Natural killer cell (primary cell): ENCODE results near the gene PIK3CD. TPM values are rescaled to one million over a fixed set of nuclear protein-coding genes. Genes with fewer than 3 reads are reported as not detected.
A peak's percentile ranks its signal among the peaks of the same experiment; 100 is the strongest.

Experiments
- ATAC-seq, 3 donors: fragments of 150-1000 bp in 2 of 3; fragments of 200-7000 bp in 1 of 3; cut with Tn5 transposase; 1 replicate in 1 of 3; 2 replicates in 2 of 3; pipeline ENCODE4 v1.10.0; 2021; ENCODE audit warnings: mild to moderate bottlenecking in 2 of 3, moderate library complexity in 2 of 3
- DNase-seq, 2 donors: peaks; one replicate each; pipeline versions ENCODE4 v3.0.0 to v3.0.0-alpha.2; 2013 to 2021; ENCODE audit warnings: mixed read lengths in 1 of 2
- H3K27ac ChIP-seq: one replicate; pipeline ENCODE4 v1.5.1; 2013; ENCODE audit warnings: mild to moderate bottlenecking, low read length
- H3K27me3 ChIP-seq: one replicate; pipeline ENCODE4 v1.6.1; 2013; ENCODE audit warnings: low read length; ENCODE audit not compliant: control insufficient read depth, insufficient read depth
- H3K36me3 ChIP-seq: one replicate; pipeline ENCODE4 v1.6.1; 2013; ENCODE audit warnings: low read length; ENCODE audit not compliant: control insufficient read depth, insufficient read depth
- H3K4me1 ChIP-seq: one replicate; pipeline ENCODE4 v1.6.1; 2013; ENCODE audit warnings: low read length; ENCODE audit not compliant: control insufficient read depth, insufficient read depth
- H3K4me3 ChIP-seq: one replicate; pipeline ENCODE4 v1.5.1; 2013; ENCODE audit warnings: low read length
- H3K9me3 ChIP-seq: one replicate; pipeline ENCODE4 v1.6.1; 2013; ENCODE audit warnings: low read length; ENCODE audit not compliant: control insufficient read depth, insufficient read depth
- H3K27ac Mint-ChIP-seq, 2 donors: one replicate each; pipeline ENCODE4 v1.8.0; 2022; ENCODE audit warnings: mild to moderate bottlenecking in 2 of 2, mixed read lengths in 2 of 2, moderate library complexity in 1 of 2
- H3K27me3 Mint-ChIP-seq, 2 donors: one replicate each; pipeline ENCODE4 v1.8.0; 2022; ENCODE audit warnings: low read depth in 2 of 2, mixed read lengths in 2 of 2
- H3K36me3 Mint-ChIP-seq: one replicate; pipeline ENCODE4 v1.8.0; 2022; ENCODE audit warnings: mixed read lengths
- H3K4me1 Mint-ChIP-seq, 2 donors: one replicate each; pipeline ENCODE4 v1.8.0; 2022; ENCODE audit warnings: mixed read lengths in 2 of 2
- H3K4me3 Mint-ChIP-seq: one replicate; pipeline ENCODE4 v1.8.0; 2022; ENCODE audit warnings: mild to moderate bottlenecking, moderate library complexity, mixed read lengths
- H3K9me3 Mint-ChIP-seq, 2 donors: one replicate each; pipeline ENCODE4 v1.8.0; 2022; ENCODE audit warnings: mixed read lengths in 2 of 2
- CTCF ChIP-seq: fragments of 200-600 bp; IDR thresholded peaks from one replicate; pipeline ENCODE4 v1.8.0; 2022; ENCODE audit warnings: antibody characterized with exemption
- WGBS: methylation state at CpG from one replicate; pipeline ENCODE4 v1.1.7; 2013; ENCODE audit warnings: missing lambda C conversion rate; ENCODE audit not compliant: insufficient coverage; 5-methylcytosine and 5-hydroxymethylcytosine counted together
- intact Hi-C: fragments of 100-400 bp; cut with micrococcal nuclease; formaldehyde crosslinking; loops from one replicate; pipeline ENCODE4 v1.14.2; 2022
- total RNA-seq, 4 donors: library from RNA; stranded (reverse); fragments of 120-200 nt in 1 of 4; gene quantifications; one replicate each; pipeline versions ENCODE4 v1.2.3 to v1.2.4, GENCODE V29; 2013 to 2022

The PIK3CD gene
- total RNA-seq, 3 donors from 2014 or later (not counting 1 experiment from before 2014, with no cell fraction given), result 171 to 240 (median 198) TPM

DNA sequence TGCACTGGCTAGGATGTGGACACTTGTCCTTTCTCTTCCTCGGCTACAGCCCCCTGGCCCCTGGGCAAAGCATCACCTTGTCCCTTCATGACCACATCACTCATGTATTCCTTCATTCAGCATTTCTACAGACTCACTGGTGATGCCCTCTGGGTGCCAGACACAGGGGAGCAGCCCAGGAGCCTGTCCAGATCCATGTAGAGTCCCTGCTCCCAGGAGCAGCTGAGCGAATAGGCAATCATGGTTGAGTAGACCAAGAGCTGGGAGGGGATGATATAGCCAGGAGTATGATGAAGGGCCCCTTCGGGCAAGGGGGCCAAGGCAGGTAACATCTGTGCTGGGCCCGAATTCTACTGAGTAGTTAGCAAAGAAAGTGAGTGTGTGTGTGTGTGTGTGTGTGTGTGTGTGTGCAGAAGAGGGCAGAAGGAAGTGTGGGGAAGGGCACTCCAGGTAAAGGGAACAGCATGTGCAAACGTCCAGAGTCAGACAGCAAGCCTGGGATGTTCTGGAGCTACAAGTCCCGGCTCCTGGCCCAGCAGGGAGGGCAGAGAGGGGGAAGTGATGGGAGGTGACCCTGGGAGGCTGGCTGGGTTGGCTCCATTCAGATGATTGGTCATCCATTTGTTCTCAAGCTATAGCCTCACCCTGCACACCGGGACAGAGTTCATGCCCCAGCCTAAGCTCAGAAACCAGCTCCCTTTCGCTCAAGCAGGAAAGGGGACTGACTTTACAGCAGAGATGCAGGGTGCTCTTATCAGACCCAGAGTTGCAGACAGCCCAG, 21.0 kb upstream of the PIK3CD start:
- H3K27me3 Mint-ChIP-seq, result no peaks in the 10 kb centered on the region

DNA sequence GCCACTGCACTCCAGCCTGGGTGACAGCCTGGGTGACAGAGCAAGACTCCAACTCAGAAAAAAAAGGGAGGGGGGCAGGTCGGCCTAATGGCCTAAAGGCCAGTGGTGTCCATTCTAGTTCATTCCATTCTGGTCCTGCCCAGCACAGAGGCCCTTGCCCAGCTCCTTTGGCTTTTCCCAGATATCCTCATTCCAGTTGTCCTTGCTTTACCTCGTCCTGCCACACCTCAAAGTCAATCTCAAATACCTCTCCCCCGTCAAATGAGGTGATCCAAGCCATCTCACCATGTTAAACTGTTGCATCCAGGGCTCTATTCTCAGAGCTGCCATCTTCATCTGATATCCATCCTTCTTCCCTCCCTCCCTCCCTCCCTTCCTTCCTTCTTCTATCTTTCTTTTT, 19.9 kb upstream of the PIK3CD start:
- Histone ChIP-seq H3K36me3 (peaks cover 4% of the 10 kb centered on the region), H3K27ac (peak overlapping the region; percentile 18), H3K4me3 (no peak overlapping the region), H3K4me1 (peaks cover 56% of the 10 kb centered on the region), H3K9me3 (no peaks in the 10 kb centered on the region), H3K27me3 (no peaks in the 10 kb centered on the region)
- intact Hi-C loops, result no loop called here
- Mint-ChIP-seq H3K36me3 (no peaks in the 10 kb centered on the region), H3K4me3 (peak overlapping the region; percentile 75), H3K9me3 (no peaks in the 10 kb centered on the region), H3K27me3 (no peaks in the 10 kb centered on the region), H3K4me1 (peaks cover 56 to 60% of the 10 kb centered on the region in 2 donors), H3K27ac (peak overlapping the region; percentile 87 to 99)
- WGBS, result 83% methylated on average over 3 of the region's 3 CpGs
- DNase-seq (no peak), ATAC-seq (no peak)
- no peak for TF ChIP-seq CTCF

More for the DNA sequence above, 21.0 kb upstream of the PIK3CD start:
- peaks cover 61 to 64% of the 10 kb centered on the region in 2 donors for H3K4me1 Mint-ChIP-seq
- H3K27ac ChIP-seq, result peak overlapping the region; percentile 85
- 10% methylated on average over 8 of the region's 8 CpGs for WGBS
- H3K36me3 Mint-ChIP-seq, result no peaks in the 10 kb centered on the region
- H3K36me3 ChIP-seq, result peaks cover 3% of the 10 kb centered on the region
- H3K9me3 ChIP-seq, result no peaks in the 10 kb centered on the region
- H3K4me1 ChIP-seq, result peaks cover 65% of the 10 kb centered on the region
- peak; percentile 28 to 61 for DNase-seq
- peak overlapping the region; percentile 70 for H3K4me3 ChIP-seq
- H3K27ac Mint-ChIP-seq, result peak overlapping the region; percentile 87 to 99
- intact Hi-C loops, result no loop called here
- no peak for ATAC-seq
- H3K4me3 Mint-ChIP-seq, result peak overlapping the region; percentile 91
- no peak for TF ChIP-seq CTCF
- no peaks in the 10 kb centered on the region for H3K9me3 Mint-ChIP-seq
- no peaks in the 10 kb centered on the region for H3K27me3 ChIP-seq

DNA sequence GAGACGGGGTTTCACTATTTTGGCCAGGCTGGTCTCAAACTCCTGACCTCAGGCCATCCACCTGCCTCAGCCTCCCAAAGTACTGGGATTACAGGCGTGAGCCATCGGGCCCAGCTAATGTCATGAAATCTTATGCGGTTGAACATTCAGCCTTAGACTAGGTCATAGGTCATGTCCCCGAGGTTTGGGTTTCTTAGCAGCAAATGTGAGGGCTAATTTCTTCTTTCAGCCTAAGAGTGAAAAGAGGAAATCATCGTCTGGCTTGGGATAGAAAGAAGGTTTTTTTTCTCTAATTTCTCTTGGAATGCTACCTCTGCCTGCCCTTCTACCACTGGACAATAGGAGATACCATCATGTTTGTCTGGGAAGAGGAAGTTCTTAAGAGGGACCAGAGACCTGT, 18.0 kb upstream of the PIK3CD start:
- H3K4me3 ChIP-seq, result no peak overlapping the region
- H3K9me3 ChIP-seq, result no peaks in the 10 kb centered on the region
- 94% methylated on average over 5 of the region's 6 CpGs for WGBS
- peaks cover 10% of the 10 kb centered on the region for H3K36me3 ChIP-seq
- no peak for TF ChIP-seq CTCF
- H3K4me1 ChIP-seq, result peaks cover 42% of the 10 kb centered on the region
- ATAC-seq (no peak), DNase-seq (no peak)
- Mint-ChIP-seq H3K27me3 (no peaks in the 10 kb centered on the region), H3K4me3 (no peak overlapping the region), H3K4me1 (peaks cover 42 to 45% of the 10 kb centered on the region in 2 donors), H3K36me3 (no peaks in the 10 kb centered on the region), H3K27ac (peak overlapping the region in 1 of 2 donors; percentile 45), H3K9me3 (no peaks in the 10 kb centered on the region)
- no peak overlapping the region for H3K27ac ChIP-seq
- intact Hi-C loops, result no loop called here
- H3K27me3 ChIP-seq, result no peaks in the 10 kb centered on the region
